SK-N-MC (cell line): ENCODE results near the gene NDUFC2.

Experiments
- EZH2 ChIP-seq: fragments of 200-600 bp; sonication (generic); IDR thresholded peaks from one replicate; pipeline ENCODE4 v1.6.1; 2017; ENCODE audit warnings: antibody characterized with exemption
- FOXP2 ChIP-seq: optimal IDR thresholded peaks from 2 replicates; pipeline ENCODE3; 2011; ENCODE audit warnings: mild to moderate bottlenecking, moderate library complexity; ENCODE audit not compliant: insufficient read depth; ENCODE audit errors: extremely low read length, control extremely low read depth
- POLR2AphosphoS5 ChIP-seq: IDR thresholded peaks from 2 replicates; pipeline ENCODE4 v1.6.1; 2012; ENCODE audit warnings: mild to moderate bottlenecking, low read depth, low read length, borderline replicate concordance

GRCh38 chr11:78082146-78082545 lies 2.5 kb upstream of the NDUFC2 start:
- TF ChIP-seq EZH2 (no peak), POLR2AphosphoS5 (no peak), FOXP2 (no peak)
